Embryonic facial prominence (tissue), 1 donor: ENCODE data around the gene RASGRF1.
"Not testable (repeated sequence)": the region's sequence is repeated elsewhere in the genome, so short reads cannot be mapped to it uniquely, and the experiment has no call there.

Source experiments
- DNase-seq: peaks from one replicate; pipeline ENCODE4 v3.0.0-alpha.2; 2016; ENCODE audit errors: extremely low spot score

Gene RASGRF1

DNA sequence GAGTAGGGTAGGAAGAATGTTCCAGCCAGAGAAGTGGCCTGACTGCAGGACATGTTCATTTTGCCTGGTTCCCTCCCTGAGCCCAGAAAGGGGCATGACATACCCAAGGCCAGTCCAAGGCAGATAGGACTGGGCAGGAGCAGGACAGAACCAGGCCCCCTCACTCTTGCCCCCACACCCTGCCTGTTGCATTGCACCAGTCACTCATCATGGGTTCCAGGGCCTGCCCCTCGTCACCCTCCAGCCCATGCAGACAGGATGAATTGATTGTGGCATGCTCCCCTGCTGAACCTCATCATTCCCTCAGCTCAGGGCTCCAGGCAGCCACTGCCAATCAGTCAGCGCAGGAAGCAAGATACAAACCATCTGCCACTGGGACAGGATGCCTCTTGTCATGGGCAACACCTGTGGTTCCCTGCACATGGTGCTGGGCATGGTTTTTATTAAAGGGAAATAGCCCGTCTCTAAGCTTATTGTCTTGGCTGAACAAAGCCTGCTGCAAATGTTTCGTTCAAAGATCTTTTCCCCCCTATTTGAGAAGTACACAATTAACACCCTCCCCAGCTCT is 48.9 kb downstream of the RASGRF1 start:
- no peak for DNase-seq

DNA sequence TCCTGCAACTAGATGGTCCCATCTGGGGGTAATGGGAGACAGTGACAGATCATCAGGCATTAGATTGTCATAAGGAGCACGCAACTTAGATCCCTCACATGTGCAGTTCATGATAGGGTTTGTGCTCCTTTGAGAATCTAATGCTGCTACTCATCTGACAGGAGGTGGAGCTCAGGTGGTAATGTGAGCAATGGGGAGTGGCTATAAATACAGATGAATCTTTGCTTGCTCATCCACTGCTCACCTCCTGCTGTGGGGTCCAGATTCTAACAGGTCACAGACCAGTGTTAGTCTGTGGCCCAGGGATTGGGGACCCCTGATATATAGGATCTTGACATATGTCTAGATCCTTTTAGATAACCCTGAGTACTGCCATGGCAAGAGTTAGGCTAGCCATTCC is 52.7 kb downstream of the RASGRF1 start:
- no peak for DNase-seq

DNA sequence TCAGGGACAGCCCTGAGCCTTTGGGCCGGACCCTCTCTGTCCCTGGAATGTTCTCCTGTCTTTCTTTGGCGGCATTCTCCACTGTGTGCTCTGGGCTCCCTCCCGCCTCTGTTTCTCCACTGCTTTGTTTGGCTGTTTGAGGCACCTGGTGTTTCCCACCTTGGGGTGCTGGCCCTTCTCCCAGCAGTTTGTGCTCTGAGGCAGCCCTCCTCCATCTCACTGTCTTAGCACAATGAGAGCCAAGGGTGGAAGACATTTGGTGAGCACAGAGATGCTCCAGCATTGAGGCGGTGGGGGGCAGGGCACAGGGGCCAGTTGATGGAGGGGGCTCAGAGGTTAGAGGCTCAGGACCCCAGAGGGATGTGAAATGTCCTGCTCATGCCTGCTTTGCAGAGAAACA is 54.3 kb downstream of the RASGRF1 start:
- DNase-seq = no peak

DNA sequence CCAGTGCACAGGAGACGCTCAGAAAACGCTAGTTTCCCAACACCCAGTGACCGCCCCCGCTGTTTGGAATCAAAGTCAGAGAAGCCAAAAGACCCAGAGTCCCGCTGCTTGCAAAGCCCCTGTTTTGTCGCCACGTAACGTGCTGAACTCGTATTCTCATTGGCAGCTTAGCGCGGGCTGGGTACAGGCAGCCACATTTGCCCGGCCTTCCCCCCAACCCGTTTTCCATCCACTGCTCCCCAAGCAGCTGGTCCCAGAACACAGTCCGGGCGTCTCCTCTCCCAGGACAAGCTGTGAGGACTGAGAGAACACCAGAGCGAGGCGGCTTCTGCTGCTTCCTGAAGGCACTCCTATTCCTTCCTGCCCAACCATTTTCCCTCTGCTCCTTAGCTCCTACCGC is 54.8 kb downstream of the RASGRF1 start:
- DNase-seq = no peak

DNA sequence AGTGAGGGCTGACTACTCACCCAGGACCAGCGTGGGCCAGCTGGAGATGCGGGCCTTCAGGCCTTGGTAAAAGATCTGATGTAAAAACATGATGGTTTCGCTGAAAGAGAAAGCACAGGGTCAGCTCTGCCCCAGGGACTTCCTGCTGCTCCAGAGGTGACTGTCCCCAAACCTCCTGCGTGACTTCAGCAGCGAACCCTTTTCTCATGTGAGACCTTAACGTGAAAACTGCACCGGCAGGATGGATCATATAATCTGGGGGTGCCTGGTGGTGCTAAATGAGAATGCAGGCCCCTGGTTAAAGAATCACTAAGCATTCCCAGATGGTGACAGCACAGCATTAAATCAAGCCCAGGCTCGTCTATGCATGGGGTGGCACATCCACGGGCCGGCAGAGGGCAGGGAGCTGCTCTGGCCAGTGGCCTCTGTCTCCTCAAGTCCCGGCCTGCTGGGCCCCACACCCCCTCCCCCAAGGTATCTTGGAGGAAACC is 55.4 kb downstream of the RASGRF1 start:
- no peak for DNase-seq

DNA sequence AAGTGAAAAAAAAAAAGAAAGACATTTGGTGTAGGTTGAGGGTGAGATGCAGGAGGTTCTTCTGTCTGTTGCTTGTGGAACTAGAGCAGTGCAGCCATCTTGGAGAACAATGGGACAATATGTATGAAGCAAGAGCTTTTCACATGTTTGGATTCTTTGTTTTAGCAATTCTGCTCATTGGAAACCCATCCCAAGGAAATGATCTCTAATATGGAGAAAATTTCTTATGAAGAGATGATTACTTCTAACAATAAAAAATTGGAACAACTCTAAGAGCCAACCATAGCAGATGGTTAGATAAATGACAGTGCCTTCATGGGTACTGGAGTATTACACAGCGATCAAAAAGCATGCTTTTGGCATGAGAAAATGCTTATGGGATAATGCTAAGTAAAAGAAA is 56.3 kb downstream of the RASGRF1 start:
- DNase-seq = no peak

DNA sequence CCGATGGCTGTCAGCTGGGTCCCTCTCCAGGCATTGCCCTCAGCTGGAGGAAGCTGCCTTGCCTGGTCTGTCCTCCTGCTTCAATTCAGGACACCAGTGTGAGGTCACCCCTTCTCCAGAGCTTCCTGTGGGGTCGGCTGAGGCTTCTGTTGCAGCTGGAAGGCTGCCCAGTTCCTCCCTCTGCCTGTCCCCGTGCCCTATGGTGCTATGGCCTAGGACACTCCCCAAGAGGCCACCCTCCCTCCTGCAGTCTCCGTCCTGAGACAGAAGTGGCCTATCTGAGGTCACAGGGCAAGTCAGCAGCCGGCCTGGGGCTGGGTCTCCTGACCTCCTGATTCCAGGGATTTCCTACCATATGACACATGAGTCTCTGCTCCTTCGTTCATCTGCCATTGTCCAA is 57.9 kb downstream of the RASGRF1 start:
- no peak for DNase-seq

DNA sequence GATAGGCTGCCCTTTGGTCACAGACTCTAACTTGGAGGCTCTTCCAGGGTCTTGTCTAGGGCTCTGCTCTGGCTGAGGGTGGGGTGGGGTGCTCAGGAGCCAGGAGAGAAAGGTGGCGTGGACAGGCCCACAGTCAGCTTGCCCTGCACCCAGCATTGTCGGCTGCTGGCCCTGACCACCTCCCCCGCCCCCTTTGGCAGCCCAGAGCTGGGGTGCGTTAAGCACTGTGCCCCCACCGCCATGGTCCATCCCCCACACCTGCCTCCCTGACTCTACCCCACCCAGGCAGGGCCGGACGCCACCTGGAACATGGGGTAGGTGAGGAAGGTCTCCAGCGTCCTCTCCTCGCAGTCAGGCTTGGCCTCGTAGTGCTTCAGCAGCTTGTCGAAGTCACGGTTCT is 58.8 kb downstream of the RASGRF1 start:
- no peak for DNase-seq

DNA sequence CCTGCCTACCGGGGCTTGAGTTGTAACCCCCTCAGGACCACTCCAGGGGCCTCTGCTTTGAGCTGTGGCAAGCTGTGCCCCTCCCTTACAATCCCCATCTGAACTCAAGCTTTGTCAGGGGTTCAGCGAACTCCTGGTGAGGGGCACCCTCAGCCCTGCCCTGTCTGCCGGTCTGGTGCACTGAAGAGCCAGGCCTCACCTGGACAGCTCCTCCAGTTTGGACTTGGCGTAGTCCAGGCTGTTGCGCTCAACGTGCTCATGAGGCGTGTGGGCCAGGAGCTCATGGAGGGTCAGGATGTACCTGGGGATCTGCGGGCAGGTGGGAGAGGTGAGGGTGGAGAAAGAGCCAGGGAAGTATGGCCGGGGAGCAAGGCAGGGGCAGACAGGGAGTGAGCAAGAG is 59.4 kb downstream of the RASGRF1 start:
- DNase-seq = no peak

DNA sequence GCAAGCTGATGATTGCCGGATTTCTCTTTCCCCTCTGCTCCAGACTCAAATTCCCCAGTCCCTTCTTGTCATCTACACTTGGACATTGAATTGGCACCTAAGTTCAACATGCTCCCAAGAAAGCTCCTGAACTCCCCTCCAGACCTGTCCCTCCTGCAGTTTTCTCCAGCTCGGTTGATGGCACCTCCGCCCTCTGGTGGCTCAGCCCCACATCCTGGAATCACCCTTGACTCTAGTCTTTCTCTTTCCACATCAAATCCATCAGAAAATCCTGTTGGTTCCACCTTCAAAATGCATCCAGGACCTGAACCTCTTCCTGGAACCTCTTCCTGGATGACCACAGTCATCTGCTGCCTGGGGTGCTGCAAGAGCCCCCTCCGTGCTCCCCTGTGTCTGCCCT is 60.1 kb downstream of the RASGRF1 start:
- no peak for DNase-seq

DNA sequence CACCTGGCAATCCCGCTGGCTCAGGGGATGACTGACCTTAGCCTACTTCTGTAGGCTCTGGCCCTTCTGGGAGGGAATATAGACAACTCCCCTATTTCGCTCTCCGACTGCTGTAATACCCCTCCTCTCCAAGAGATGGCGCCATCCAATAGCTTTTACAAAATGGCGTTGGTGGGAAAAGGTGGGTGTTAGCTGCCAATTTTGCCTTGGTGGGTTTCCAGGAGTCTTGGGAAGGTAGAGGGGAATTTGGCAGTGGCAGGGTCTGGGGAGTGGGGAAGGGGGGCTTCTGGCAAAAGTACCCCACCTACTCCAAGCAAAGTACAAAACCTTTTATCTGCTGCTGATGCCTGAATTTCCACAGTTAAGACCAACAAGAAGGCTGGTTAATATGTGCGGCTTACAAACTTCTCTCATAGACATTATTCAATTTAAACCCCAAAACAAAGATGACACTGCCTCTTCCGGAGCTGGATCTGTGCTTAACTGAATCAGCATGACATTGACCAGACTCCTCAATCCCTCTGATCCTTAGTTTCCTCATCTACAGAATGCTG is 62.1 kb downstream of the RASGRF1 start:
- no peak for DNase-seq

DNA sequence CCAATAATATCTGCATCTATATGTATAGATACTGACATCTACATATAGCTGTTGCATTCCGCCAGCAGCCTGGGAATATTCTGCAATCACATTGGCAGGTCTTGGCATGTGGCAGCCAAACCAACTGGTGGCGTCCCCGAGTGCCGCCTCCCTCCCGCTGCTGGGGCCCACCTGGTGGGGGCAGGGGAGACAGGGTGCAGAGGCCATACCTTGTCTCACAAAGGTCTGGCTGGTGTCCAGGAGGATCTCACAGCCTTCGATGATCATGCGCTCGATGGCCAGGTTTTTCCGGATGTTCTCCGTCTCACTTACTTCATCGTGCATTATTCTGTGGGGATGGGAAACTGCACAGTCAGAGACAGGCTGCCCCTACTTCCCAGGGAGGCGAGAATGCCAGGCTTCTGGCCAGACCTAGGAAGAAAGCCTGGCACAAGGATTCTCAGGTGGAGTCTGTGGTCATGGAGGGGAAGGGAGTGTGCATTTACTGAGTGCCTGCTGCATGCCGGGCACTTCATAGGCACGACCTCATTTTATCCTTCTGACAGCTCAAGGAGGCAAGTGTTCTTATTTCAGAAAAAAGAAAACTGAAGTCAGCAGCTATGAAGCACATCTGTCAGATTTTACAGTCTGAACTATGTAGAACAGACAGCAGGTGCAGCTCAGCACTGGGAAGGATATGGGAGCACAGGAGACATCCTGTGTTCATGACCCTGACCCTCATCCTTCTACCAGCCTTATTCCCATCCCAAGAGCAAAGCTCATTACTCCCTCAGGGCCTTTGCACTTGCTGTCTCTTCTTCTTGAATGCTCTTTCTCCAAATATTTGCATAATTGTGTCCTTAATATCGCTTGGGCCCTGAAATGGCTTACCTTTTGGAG is 62.8 kb downstream of the RASGRF1 start:
- no peak for DNase-seq

DNA sequence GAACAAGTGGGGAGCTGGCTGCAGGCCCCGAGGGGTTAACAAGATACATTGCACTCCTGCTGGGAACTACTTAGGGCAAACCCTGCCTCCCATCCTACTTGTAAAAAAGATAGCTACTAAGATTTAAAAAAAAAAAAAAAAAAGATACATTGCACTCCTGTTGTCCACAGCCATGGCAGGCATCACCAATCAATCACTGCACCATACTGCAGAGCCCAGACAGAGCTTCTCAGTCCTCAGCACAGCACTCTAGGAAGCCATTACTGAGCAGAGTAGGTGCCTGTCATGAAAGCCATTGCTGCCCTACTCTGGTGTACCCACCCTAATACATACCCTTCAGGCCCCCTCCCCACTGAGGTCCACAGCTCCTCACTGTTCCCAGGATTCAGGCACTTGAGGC is 64.8 kb downstream of the RASGRF1 start:
- no peak for DNase-seq

DNA sequence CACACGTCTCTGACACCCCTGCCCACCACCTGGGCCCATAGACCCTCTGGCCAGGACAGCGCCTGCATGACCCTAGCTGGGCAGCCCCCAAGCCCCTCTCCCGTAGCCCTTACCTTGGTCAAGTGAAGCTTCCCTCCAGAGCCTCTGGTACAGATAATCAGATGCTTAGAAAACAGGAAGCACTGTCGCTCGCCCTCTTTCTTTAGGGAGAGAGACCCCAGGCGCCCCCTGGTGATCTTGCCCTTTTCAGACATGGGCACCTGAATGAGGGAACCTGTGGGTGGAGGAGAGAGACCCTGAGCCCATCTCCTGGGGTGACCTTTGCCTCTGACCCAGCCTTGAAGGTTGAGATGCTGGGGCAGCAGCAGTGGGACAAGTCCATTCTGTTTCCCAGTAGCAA is 65.4 kb downstream of the RASGRF1 start:
- no peak for DNase-seq

DNA sequence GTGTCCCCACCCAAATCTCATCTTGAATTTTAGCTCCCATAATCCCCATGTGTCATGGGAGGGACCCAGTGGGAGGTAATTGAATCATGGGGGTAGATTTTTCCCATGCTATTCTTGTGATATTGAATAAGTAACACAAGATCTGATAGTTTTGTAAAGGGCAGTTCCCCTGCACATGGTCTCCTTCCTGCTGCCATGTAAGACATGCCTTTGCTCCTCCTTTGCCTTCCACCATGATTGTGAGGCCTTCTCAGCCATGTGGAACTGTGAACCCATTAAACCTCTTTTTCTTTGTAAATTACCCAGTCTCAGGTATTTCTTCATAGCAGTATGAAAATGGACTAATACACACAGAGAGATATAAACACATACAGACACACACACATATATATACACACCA is 66.1 kb downstream of the RASGRF1 start:
- DNase-seq = not testable (repeated sequence)

DNA sequence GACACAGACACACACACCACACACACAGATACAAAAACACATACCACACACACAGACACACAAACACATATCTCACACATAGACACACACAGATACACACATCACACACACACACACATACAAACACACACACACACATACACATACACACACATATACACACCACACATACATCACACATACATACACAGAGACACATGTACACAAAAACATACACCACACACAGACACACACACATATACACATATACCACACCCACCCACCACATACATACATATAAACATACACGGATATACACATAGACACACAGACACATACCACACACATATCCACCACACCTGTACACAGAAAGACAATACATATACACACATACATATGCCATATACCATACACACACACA is 66.7 kb downstream of the RASGRF1 start:
- DNase-seq = no peak

DNA sequence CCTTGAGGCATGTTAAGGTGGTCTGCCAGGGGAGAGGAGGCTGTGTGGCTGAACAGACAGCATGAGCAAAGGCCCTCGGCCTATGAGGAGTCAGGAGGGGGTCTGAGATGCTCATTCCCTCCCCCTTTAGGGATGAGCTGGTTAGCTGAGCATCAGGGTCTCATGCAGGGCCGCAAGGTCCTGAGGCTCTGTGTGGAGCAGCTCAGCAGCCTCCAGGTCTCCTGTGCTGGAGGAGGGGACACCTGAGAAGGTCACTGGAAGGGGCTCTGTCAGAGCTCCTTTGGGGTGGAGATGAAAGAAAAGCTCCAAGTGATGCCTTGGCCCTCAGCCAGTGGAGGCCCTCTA is 67.1 kb downstream of the RASGRF1 start:
- DNase-seq = no peak

DNA sequence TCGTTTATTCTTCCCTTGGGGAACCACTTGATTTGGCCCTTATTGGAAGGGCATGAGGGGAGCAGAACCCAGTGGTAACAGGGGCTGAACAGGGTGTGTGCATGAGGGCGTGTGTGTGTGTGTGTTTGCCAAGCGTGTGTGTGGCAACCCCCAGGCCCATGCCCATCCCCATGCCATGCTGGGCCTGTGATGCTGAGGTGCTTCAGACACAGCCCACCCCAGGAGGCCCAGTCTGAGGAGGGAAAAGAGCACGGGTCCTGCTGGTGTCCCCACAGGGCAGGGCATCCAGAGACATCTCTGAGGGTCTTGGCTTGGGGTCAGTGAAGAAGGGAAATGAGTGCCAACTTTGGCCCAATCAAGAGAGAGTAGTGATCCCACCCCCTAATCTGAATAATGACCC is 71.6 kb downstream of the RASGRF1 start:
- no peak for DNase-seq

DNA sequence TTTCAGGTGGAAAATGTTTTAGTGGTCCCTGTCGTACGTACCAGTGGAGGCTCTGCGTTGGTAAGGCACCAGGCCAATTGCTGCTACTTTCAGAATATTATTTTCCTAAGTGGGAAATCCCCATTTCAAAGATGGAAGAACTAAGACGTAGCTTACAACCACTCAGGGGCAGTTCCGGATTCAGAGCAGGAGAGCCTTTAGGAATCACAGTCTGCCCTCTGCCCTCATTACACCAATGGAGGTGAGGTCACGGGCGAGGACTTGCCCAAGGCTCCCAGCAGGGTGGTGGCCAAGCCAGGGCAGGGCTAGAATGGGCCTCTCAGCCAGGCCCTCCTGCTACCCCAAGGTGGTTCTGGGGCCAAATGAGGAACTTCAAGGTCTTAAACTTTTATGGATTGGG is 72.6 kb downstream of the RASGRF1 start:
- DNase-seq = no peak

DNA sequence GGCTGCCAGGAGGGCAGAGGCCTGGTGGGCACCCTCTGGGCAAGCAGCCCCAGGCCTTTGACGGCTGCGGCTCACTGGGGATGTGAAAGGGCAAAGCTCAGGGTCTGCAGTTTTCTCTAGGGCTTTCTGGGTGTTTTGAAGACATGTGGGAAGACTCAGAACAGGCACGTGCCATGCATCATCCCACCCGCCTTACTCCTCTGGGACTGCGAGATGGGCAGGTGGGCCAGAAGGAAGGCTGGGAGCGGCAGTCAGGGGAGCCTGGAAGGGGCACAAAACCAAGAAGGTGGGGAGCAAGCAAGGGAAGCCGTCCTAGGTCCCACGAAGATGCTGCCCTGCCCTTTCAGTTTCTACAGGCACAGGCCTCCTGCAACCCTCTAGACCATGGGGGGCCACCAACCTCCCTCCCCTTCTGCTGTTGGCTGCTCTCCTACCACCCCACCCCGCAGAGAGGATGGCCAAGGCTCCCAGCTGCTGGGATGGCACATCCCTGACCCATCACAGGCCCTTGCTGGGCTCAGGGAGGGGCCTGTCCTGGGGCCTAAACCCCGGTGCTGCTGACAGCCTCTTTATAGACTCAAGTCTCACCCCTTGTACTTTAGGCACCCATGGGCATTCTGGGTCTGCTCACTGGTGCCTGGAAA is 73.9 kb downstream of the RASGRF1 start:
- no peak for DNase-seq

DNA sequence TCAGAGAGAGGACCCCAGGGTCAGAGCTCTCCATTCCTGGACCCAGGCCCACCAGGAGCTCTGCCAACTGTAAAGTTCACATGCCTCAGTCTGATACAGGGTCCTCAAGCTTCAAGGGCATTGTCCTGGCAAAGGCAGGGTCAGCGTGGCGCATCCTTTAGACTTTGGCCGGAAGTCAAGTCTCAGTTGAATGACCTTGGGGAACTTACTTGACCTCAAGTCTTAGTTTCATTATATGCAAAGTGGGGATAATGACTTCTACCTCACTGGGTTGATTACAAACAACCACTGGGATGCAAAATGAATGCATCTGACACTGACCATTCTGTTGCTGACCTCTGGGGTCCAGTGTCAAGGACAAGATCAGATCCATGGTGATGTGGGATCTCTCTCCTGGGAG is 75.2 kb downstream of the RASGRF1 start:
- DNase-seq = no peak

DNA sequence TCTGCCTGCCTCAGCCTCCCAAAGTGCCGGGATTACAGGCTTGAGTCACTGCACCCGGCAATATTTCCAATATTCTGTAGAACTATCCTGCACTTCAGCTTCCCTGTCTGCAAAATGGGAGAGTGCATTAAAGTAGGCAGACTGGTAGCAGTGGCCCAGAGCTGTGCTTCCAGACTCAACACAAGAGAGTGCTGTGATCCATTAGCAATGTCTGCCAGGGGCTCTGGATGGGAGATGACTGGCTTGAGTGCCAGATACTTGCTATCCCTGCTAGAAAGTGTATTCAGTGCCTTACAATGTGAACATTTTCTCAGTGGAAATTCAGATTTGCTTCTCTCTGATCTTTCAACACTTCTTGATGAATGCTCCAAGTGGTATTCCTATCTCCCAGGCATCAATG is 80.3 kb downstream of the RASGRF1 start:
- no peak for DNase-seq

DNA sequence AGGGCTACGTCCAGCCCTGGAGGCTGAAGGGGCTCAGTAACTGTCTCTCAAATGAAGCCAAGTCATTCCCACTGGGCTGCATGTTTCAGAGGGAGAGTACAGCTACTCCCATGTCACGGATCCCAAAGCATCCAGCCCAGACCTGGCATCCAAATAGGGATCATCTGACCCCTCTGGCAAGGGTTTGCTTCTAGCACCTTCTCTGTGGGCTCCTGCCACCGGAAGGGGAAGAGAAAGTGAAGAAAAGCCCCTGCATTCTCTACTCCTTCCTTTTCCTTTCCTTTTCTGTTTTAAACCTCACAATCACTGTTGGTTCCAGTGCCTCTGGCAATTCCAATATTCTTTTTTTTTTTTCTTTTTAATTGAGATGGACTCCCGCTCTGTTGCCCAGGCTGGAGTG is 81.2 kb downstream of the RASGRF1 start:
- no peak for DNase-seq
